ENCODE data around the gene SLC38A3.

Gene SLC38A3

DNA sequence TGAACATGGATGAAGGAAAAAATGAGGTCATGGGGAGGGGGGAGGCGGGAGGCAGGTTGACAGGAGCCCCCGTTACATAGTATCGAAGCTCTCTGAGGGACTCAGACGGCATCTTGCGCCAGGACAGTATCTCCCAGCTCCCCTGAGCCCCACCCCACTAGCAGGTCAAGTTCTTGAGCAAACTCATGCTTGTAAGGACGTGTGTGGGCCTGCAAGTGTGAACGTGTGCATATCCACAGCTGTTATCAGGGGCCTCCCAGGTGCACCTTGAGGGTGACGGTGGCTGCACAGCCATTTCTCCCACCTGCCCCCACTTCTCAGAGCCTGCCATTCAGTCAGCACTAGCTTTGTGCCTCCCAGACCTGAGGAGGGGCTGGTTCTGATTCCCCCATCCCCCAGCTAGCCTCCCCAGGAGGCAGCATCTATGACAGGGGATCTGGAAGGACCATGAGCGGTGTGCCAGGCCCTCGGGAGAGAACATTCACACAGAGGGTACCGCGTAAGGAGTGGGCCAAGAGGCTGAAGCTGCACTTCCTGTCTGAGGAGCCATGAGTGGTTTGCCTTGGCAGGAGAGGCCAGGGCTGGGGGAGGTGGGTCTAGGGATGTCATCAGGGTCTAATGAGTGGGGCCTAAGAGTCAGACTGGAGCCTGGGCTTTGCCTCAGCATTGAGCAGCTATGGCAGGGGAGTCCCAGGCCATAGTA, 47.1 kb upstream of the SLC38A3 start:
- Histone ChIP-seq H3K4me2 (ENCODE audit: low read length) (no peak overlapping the region), H3K4me3 (ENCODE audit: low read length) (no peak overlapping the region), H3K4me1 (ENCODE audit: low read length) (no peaks in the 10 kb centered on the region), H3K79me2 (ENCODE audit: low read length) (no peaks in the 10 kb centered on the region), H3K9ac (ENCODE audit: low read length) (no peak overlapping the region), H4K20me1 (ENCODE audit: insufficient read depth, low read length) (no peaks in the 10 kb centered on the region), H3K27ac (ENCODE audit: low read length) (no peak overlapping the region), H3K36me3 (replicated peaks; ENCODE audit: low read depth, low read length) (no peaks in the 10 kb centered on the region), H2AFZ (ENCODE audit: low read depth, low read length) (no peak overlapping the region), H3K9me3 (ENCODE audit: insufficient read depth, low read length) (no peaks in the 10 kb centered on the region), H3K27me3 (ENCODE audit: low read depth, low read length) (peaks cover 19% of the 10 kb centered on the region)
- TF ChIP-seq, protein P1, sequence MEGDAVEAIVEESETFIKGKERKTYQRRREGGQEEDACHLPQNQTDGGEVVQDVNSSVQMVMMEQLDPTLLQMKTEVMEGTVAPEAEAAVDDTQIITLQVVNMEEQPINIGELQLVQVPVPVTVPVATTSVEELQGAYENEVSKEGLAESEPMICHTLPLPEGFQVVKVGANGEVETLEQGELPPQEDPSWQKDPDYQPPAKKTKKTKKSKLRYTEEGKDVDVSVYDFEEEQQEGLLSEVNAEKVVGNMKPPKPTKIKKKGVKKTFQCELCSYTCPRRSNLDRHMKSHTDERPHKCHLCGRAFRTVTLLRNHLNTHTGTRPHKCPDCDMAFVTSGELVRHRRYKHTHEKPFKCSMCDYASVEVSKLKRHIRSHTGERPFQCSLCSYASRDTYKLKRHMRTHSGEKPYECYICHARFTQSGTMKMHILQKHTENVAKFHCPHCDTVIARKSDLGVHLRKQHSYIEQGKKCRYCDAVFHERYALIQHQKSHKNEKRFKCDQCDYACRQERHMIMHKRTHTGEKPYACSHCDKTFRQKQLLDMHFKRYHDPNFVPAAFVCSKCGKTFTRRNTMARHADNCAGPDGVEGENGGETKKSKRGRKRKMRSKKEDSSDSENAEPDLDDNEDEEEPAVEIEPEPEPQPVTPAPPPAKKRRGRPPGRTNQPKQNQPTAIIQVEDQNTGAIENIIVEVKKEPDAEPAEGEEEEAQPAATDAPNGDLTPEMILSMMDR (IDR thresholded peaks at IDR 0.05; ENCODE audit: low read depth, low read length), result no peak
- TF ChIP-seq EZH2phosphoT487 (IDR thresholded peaks at IDR 0.05; ENCODE audit: low read depth), result no peak

DNA sequence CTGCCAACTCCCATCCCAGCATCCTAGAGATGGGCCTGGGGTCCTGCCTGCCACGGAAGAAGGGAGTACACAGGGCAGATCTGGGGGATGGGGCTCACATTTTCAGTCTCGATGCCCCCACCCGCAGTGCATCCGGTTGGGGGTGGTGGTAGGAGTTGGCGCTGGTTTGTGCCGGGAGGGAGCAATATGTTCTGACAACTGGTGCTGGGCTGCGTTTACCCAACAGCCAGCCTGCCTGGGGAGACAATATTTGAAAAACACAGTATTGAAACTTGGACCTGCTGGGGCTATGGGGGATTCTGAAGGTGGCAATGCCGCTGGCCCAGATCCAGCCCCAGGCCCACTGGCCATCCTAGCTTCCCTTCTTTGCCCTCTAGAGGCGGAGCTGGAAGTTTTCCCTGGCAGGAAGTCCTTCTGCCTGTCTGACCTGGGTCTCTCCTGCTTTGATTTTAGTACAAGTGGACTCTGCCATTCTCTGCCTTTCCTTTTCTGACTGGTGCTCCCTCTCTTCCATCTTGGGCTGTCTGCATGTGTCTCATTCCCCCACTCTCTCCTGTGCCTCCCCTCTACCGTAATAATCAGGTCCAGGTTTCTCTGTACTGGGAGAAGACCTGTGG, 46.4 kb upstream of the SLC38A3 start:
- peaks cover 13% of the 10 kb centered on the region for H3K27me3 ChIP-seq (ENCODE audit: low read depth, low read length)
- H3K4me2 ChIP-seq (ENCODE audit: low read length), result no peak overlapping the region
- TF ChIP-seq EZH2phosphoT487 (IDR thresholded peaks at IDR 0.05; ENCODE audit: low read depth), result no peak
- TF ChIP-seq, protein P1 (IDR thresholded peaks at IDR 0.05; ENCODE audit: low read depth, low read length), result no peak
- H3K9ac ChIP-seq (ENCODE audit: low read length), result no peak overlapping the region
- no peak overlapping the region for H3K27ac ChIP-seq (ENCODE audit: low read length)
- H4K20me1 ChIP-seq (ENCODE audit: insufficient read depth, low read length), result no peaks in the 10 kb centered on the region
- H2AFZ ChIP-seq (ENCODE audit: low read depth, low read length), result no peak overlapping the region
- no peaks in the 10 kb centered on the region for H3K36me3 ChIP-seq (replicated peaks; ENCODE audit: low read depth, low read length)
- H3K9me3 ChIP-seq (ENCODE audit: insufficient read depth, low read length), result no peaks in the 10 kb centered on the region
- H3K79me2 ChIP-seq (ENCODE audit: low read length), result no peaks in the 10 kb centered on the region
- no peaks in the 10 kb centered on the region for H3K4me1 ChIP-seq (ENCODE audit: low read length)
- H3K4me3 ChIP-seq (ENCODE audit: low read length), result no peak overlapping the region

DNA sequence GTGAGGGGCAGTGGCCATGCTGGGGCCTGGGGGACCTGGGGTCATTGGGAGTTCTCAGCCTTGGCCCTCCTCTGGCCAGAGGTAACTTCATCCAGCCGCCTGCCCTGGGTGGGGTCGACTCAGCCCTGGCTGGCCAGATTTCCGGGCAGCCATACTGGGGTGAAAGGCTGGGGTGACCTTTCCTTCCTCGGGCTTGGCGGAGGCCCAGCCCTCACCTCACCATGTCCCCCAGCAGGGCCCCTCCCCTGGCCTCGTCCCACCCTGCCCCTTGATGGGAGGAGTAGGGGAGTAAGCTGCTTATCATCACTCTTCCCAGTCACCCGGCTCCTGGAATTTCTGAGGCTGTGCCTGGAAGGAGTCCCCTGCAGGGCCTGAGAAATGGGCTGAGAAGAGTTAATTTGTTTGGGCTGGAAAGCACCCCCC, 44.5 kb upstream of the SLC38A3 start:
- TF ChIP-seq, protein P1 (IDR thresholded peaks at IDR 0.05; ENCODE audit: low read depth, low read length), result no peak
- TF ChIP-seq EZH2phosphoT487 (IDR thresholded peaks at IDR 0.05; ENCODE audit: low read depth), result no peak
- H3K4me2 ChIP-seq (ENCODE audit: low read length), result no peak overlapping the region
- H3K4me1 ChIP-seq (ENCODE audit: low read length), result no peaks in the 10 kb centered on the region

DNA sequence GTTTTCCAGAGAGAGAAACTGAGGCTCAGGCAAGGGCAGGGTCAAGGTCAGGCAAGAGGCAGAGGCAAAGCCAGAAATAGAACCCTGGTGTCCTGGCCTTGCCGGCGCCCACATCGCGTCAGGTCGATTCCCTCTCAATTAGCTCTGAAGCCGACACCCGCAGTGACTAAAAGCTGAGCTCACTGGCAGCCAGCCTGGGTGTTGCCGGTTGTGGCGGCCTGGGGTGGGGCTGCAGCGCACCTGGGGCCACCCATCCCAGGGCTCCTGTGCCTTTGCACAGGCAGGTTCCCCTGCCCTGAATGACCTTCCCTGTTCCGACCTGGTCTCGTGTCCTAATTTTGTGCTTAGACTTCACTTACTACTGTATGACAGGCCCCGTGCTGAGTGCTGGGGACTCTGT, 43.8 kb upstream of the SLC38A3 start:
- Histone ChIP-seq H3K4me1 (ENCODE audit: low read length) (no peaks in the 10 kb centered on the region), H3K79me2 (ENCODE audit: low read length) (no peaks in the 10 kb centered on the region), H3K9ac (ENCODE audit: low read length) (no peak overlapping the region)

More for the DNA sequence above, 44.5 kb upstream of the SLC38A3 start:
- Histone ChIP-seq H3K27me3 (ENCODE audit: low read depth, low read length) (0 out of 2 replicates have a peak, but pooled peaks cover 5% of the 10 kb centered on the region), H3K4me3 (ENCODE audit: low read length) (no peak overlapping the region), H3K9ac (ENCODE audit: low read length) (no peak overlapping the region), H3K27ac (ENCODE audit: low read length) (no peak overlapping the region), H2AFZ (ENCODE audit: low read depth, low read length) (no peak overlapping the region), H3K79me2 (ENCODE audit: low read length) (no peaks in the 10 kb centered on the region), H3K9me3 (ENCODE audit: insufficient read depth, low read length) (no peaks in the 10 kb centered on the region), H4K20me1 (ENCODE audit: insufficient read depth, low read length) (no peaks in the 10 kb centered on the region), H3K36me3 (replicated peaks; ENCODE audit: low read depth, low read length) (no peaks in the 10 kb centered on the region)

More for the DNA sequence above, 43.8 kb upstream of the SLC38A3 start:
- Histone ChIP-seq H3K27me3 (ENCODE audit: low read depth, low read length) (no peaks in the 10 kb centered on the region), H4K20me1 (ENCODE audit: insufficient read depth, low read length) (no peaks in the 10 kb centered on the region), H3K27ac (ENCODE audit: low read length) (no peak overlapping the region), H3K36me3 (replicated peaks; ENCODE audit: low read depth, low read length) (no peaks in the 10 kb centered on the region), H3K4me2 (ENCODE audit: low read length) (no peak overlapping the region), H2AFZ (ENCODE audit: low read depth, low read length) (no peak overlapping the region), H3K9me3 (ENCODE audit: insufficient read depth, low read length) (no peaks in the 10 kb centered on the region), H3K4me3 (ENCODE audit: low read length) (no peak overlapping the region)
- TF ChIP-seq EZH2phosphoT487 (IDR thresholded peaks at IDR 0.05; ENCODE audit: low read depth), result no peak
- TF ChIP-seq, protein P1 (IDR thresholded peaks at IDR 0.05; ENCODE audit: low read depth, low read length), result no peak

Measured in OCI-LY3 (cell line).